ENCODE results near the gene PRKN.
"Not testable (repeated sequence)": the region's sequence is repeated elsewhere in the genome, so short reads cannot be mapped to it uniquely, and the experiment has no call there.

DNA sequence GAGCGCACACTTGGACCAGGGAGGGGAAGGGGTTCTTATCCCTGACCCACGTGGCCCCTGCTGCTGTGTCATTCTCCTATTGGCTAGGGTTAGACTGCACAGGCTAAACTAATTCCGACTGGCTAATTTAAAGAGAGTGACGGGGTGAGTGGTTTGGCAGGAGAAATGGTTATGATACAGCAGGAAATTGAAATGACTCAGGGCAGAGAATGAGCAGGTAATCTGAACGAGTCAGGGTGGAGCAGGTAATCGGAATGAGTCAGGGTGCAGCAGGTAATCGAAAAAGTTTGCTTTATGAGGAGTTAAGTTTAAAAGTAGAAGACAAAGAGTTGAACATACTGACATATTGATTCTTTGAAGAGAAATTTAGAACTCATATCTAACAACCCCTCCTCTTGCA lies 1417.8 kb downstream of the PRKN start:
- TF ChIP-seq, protein P1, sequence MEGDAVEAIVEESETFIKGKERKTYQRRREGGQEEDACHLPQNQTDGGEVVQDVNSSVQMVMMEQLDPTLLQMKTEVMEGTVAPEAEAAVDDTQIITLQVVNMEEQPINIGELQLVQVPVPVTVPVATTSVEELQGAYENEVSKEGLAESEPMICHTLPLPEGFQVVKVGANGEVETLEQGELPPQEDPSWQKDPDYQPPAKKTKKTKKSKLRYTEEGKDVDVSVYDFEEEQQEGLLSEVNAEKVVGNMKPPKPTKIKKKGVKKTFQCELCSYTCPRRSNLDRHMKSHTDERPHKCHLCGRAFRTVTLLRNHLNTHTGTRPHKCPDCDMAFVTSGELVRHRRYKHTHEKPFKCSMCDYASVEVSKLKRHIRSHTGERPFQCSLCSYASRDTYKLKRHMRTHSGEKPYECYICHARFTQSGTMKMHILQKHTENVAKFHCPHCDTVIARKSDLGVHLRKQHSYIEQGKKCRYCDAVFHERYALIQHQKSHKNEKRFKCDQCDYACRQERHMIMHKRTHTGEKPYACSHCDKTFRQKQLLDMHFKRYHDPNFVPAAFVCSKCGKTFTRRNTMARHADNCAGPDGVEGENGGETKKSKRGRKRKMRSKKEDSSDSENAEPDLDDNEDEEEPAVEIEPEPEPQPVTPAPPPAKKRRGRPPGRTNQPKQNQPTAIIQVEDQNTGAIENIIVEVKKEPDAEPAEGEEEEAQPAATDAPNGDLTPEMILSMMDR (IDR thresholded peaks at IDR 0.05; ENCODE audit: low read length), result not testable (repeated sequence)
- TF ChIP-seq EZH2 (optimal IDR thresholded peaks at IDR 0.05; ENCODE audit: low read depth, low read length); EZH2phosphoT487 (IDR thresholded peaks at IDR 0.05; ENCODE audit: low read length): not testable (repeated sequence)
